GM23338 (cell line): ENCODE data around the gene SIGLEC12.
"Not testable (repeated sequence)": the region's sequence is repeated elsewhere in the genome, so short reads cannot be mapped to it uniquely, and the experiment has no call there.

Experiments
- EZH2 ChIP-seq: fragments of 200-600 bp; sonication (generic); IDR thresholded peaks from one replicate; pipeline ENCODE4 v1.8.0; 2017; ENCODE audit warnings: antibody characterized with exemption, mild to moderate bottlenecking, low read depth; ENCODE audit not compliant: unreplicated experiment
- EZH2phosphoT487 ChIP-seq: fragments of 200-600 bp; sonication (generic); IDR thresholded peaks from one replicate; pipeline ENCODE4 v1.8.1; 2018; ENCODE audit warnings: antibody characterized with exemption; ENCODE audit not compliant: unreplicated experiment
- POLR2AphosphoS5 ChIP-seq: IDR thresholded peaks from 2 replicates; pipeline ENCODE4 v1.6.1; 2016; ENCODE audit warnings: antibody characterized with exemption, low read depth
- STAT1 ChIP-seq: IDR thresholded peaks from one replicate; pipeline ENCODE4 v1.6.1; 2016; ENCODE audit warnings: antibody characterized with exemption; ENCODE audit not compliant: unreplicated experiment
- ZNF331 ChIP-seq: fragments of 250-450 bp; sonication (Bioruptor Pico); IDR thresholded peaks from 2 replicates; pipeline ENCODE4 v1.5.0; 2020; ENCODE audit warnings: low read depth, mild to moderate bottlenecking, moderate library complexity
- TF ChIP-seq, protein P1 (sequence below), 2 experiments: fragments of 200-600 bp in 1 of 2; sonication (generic) in 1 of 2; conservative IDR thresholded peaks; 2 replicates each; pipeline versions ENCODE4 v1.5.1 to v1.6.1; 2016 to 2017; ENCODE audit warnings: antibody characterized with exemption in 2 of 2, low read depth in 2 of 2, mild to moderate bottlenecking in 2 of 2, moderate library complexity in 1 of 2
- TF ChIP-seq, protein P2 (sequence below): IDR thresholded peaks from one replicate; pipeline ENCODE4 v1.6.1; 2018; ENCODE audit warnings: antibody characterized with exemption; ENCODE audit not compliant: unreplicated experiment

DNA sequence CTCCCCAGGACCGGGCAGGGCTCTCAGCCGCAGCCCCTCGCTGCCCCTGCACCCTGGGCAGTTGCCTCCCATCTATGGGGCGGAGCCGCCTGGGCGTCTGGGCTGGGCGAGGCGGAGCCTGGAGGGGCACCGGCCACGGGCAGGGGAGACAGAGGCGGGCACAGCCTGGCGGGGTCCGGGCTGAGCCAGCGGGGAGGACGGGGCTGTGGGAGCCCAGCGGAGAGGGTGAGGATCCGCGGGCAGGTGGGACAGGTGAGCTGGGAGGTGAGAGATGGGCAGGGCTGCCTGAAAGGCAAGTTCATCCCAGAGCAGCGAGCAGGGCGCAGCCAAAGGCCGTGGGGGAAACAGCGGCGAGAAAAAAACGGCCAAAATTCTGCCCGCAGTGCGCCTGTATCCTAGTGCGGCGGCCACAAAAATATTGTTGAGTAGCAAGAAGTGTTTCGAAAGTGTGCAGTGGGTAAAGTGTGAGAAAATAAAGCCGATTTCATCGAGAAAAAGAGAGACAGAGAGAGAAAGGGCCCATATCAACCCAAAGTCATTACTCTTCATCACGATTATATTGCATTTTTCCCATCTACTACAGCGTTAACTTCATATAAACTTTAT, 37.5 kb downstream of the SIGLEC12 start:
- TF ChIP-seq, protein P1, sequence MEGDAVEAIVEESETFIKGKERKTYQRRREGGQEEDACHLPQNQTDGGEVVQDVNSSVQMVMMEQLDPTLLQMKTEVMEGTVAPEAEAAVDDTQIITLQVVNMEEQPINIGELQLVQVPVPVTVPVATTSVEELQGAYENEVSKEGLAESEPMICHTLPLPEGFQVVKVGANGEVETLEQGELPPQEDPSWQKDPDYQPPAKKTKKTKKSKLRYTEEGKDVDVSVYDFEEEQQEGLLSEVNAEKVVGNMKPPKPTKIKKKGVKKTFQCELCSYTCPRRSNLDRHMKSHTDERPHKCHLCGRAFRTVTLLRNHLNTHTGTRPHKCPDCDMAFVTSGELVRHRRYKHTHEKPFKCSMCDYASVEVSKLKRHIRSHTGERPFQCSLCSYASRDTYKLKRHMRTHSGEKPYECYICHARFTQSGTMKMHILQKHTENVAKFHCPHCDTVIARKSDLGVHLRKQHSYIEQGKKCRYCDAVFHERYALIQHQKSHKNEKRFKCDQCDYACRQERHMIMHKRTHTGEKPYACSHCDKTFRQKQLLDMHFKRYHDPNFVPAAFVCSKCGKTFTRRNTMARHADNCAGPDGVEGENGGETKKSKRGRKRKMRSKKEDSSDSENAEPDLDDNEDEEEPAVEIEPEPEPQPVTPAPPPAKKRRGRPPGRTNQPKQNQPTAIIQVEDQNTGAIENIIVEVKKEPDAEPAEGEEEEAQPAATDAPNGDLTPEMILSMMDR (conservative IDR thresholded peaks at IDR 0.05; ENCODE audit: low read depth in 2 of 2) = not testable (repeated sequence)
- TF ChIP-seq EZH2phosphoT487; EZH2; POLR2AphosphoS5; STAT1; ZNF331 (CRISPR knock-in tag): not testable (repeated sequence)
- TF ChIP-seq, protein P2, sequence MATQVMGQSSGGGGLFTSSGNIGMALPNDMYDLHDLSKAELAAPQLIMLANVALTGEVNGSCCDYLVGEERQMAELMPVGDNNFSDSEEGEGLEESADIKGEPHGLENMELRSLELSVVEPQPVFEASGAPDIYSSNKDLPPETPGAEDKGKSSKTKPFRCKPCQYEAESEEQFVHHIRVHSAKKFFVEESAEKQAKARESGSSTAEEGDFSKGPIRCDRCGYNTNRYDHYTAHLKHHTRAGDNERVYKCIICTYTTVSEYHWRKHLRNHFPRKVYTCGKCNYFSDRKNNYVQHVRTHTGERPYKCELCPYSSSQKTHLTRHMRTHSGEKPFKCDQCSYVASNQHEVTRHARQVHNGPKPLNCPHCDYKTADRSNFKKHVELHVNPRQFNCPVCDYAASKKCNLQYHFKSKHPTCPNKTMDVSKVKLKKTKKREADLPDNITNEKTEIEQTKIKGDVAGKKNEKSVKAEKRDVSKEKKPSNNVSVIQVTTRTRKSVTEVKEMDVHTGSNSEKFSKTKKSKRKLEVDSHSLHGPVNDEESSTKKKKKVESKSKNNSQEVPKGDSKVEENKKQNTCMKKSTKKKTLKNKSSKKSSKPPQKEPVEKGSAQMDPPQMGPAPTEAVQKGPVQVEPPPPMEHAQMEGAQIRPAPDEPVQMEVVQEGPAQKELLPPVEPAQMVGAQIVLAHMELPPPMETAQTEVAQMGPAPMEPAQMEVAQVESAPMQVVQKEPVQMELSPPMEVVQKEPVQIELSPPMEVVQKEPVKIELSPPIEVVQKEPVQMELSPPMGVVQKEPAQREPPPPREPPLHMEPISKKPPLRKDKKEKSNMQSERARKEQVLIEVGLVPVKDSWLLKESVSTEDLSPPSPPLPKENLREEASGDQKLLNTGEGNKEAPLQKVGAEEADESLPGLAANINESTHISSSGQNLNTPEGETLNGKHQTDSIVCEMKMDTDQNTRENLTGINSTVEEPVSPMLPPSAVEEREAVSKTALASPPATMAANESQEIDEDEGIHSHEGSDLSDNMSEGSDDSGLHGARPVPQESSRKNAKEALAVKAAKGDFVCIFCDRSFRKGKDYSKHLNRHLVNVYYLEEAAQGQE = not testable (repeated sequence)
